GM18858 (cell line): ENCODE results near the gene FOXS1.
"Not testable (repeated sequence)": the region's sequence is repeated elsewhere in the genome, so short reads cannot be mapped to it uniquely, and the experiment has no call there.

Source experiments
- ATAC-seq: cut with Tn5 transposase; IDR thresholded peaks from one replicate; pipeline ENCODE4 v1.9.1; 2021; ENCODE audit not compliant: unreplicated experiment

Gene FOXS1

DNA sequence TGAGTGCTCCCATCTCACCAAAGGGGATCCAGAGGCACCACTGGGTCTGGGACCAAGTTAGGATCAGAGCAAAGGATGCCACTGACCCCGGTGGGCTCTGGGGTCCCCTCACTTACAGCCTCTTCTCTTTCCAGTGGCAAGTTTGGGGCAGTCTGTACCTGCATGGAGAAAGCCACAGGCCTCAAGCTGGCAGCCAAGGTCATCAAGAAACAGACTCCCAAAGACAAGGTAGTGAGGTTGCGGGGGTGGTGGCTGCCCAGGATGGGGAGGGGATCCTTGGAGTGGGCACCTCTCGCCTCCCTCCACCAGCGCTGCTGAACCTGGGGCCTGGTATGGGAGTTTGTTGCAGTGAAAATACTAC is 21.3 kb downstream of the FOXS1 start:
- no peak for ATAC-seq

DNA sequence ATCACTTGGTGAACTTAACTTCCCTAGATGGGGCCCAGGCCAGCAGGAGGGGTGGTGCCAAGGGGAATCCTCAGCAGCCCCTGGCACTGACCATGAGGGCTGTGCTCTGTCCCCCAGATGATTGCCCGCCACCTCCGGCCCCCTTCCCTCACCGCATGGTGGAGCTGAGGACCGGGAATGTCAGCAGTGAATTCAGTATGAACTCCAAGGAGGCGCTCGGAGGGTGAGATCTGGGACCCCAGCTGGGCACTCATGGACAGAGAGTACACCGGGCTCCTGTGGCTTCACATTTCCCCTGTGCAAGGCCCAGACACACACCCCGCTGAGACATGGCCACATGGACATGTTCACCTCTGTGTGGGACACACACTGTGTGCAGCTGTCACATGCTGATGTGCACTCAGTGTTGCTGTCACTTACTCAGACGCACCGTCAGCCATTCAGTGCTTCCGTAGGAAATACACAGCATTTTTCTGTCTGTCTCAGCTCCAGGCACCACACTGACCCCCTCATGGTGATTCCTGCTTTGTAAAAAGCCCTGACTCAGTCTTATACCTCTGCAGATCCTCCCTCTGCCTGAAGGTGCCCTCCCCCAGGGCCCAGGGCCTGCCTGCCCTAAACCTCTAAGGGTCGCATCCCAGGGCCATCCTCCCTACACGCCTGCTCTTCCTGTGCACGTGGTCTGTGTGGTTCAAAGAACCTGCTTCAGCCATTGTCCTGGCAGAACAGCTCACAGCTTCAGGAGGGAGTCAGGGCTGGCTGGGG is 21.9 kb downstream of the FOXS1 start:
- ATAC-seq: no peak

DNA sequence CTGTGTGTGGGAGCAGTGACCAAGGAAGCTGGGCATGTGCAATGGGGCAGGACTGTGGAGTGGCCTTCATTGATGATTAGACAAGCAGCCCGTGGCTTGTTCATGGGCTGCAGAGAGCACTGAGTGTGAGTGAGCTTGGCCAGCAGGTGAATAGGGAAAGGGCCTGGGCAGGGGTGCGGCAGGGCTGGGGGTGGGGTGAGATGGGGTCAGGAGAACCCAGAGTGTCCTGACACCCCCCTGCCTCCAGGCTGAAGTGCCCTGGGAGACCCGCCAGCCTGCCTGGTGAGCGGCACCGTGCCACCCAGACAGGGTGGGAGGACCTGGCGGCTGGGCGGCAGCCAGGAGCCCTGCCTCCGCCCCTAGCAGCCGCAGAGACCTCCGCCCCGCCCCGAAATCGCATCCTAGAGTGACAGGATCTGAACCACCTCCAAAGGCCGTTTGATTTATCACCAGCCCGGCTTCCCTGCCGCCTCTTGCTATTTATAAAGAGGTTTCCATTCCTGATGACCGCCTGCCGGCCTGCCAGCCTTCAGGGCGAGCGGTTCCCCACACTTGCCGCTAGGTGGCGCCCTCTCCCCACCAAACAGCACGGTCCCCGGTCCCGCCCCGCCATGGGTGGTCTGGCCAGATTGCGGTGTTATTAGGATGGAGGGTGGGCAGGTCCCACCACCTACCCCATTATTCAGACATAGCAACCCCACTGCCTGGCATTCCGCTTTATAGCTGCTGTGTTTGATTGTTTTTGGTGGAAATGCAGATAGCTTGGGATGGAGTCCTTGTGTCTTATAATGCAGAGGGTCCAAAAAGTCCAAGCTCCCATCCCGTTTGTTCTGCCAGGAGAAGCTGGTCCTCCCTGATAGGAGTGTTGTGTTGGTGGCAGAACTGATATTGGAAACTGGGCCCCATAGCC is 22.7 kb downstream of the FOXS1 start:
- ATAC-seq: no peak

DNA sequence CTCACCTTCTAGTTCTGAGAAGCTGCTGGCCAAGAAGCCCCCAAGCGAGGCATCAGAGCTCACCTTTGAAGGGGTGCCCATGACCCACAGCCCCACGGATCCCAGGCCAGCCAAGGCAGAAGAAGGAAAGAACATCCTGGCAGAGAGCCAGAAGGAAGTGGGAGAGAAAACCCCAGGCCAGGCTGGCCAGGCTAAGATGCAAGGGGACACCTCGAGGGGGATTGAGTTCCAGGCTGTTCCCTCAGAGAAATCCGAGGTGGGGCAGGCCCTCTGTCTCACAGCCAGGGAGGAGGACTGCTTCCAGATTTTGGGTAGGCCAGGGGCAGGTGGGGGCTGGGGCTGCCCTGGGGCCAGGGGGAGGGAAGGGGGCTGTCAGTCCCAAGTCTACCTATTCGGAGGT is 24.0 kb downstream of the FOXS1 start:
- ATAC-seq: no peak

GRCh38 chr20:31820228-31820627 is 25.2 kb downstream of the FOXS1 start:
- no peak for ATAC-seq

GRCh38 chr20:31819083-31819784 is 26.2 kb downstream of the FOXS1 start, which contains the start of gene MYLK2:
Gene MYLK2 (plus strand): TSS chr20:31819356. CDS start chr20:31819581, 225 bp downstream.
- ATAC-seq: no peak

DNA sequence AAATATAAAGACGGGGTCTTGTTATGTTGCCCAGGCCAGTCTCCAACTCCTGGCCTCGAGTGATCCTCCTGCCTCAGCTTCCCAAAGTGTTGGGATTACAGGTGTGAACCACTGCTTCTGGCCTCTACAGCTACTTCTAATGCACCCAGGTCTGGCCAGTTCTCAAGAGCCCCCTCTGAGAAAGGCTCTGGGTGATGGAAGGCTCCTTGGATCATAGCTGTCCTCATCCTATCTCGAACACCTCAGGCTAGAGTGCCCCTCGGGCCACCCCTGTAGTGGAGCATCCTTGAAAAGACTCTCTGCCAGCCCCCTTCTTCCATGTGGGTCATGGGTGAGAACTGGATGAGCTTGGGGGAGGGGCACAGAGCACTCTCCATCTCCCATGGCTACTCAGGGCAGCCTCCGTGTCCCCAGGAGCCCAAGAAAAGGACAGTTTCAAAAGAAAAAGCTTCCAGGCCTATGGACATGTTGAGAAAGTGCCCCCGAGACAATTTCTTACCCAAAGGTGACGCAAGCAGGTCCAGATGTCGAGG is 27.0 kb downstream of the FOXS1 start:
- no peak for ATAC-seq

- no peak for ATAC-seq
Measured at GRCh38 chr20:31817461-31817860, 27.9 kb downstream of the FOXS1 start.

- no peak for ATAC-seq
Measured at GRCh38 chr20:31816221-31816620, 29.2 kb downstream of the FOXS1 start.

GRCh38 chr20:31815408-31816188 is 29.8 kb downstream of the FOXS1 start:
- no peak for ATAC-seq

DNA sequence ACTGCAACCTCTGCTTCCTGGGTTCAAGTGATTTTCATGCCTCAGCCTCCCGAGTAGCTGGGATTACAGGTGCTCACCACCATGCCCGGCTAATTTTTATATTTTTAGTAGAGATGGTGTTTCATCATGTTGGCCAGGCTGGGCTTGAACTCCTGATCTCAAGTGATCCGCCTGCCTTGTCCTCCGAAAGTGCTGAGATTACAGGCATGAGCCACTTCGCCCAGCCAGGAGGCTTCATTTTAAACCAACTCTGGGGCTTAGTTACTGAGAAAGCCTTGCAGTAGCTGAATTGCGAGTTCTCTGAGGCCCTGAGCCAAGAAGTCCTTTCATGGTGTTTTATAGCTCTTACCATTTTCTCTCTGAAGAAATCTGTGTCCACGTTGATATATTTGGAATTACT is 31.3 kb downstream of the FOXS1 start:
- not testable (repeated sequence) for ATAC-seq

GRCh38 chr20:31813611-31814010 is 31.8 kb downstream of the FOXS1 start:
- ATAC-seq: no peak

DNA sequence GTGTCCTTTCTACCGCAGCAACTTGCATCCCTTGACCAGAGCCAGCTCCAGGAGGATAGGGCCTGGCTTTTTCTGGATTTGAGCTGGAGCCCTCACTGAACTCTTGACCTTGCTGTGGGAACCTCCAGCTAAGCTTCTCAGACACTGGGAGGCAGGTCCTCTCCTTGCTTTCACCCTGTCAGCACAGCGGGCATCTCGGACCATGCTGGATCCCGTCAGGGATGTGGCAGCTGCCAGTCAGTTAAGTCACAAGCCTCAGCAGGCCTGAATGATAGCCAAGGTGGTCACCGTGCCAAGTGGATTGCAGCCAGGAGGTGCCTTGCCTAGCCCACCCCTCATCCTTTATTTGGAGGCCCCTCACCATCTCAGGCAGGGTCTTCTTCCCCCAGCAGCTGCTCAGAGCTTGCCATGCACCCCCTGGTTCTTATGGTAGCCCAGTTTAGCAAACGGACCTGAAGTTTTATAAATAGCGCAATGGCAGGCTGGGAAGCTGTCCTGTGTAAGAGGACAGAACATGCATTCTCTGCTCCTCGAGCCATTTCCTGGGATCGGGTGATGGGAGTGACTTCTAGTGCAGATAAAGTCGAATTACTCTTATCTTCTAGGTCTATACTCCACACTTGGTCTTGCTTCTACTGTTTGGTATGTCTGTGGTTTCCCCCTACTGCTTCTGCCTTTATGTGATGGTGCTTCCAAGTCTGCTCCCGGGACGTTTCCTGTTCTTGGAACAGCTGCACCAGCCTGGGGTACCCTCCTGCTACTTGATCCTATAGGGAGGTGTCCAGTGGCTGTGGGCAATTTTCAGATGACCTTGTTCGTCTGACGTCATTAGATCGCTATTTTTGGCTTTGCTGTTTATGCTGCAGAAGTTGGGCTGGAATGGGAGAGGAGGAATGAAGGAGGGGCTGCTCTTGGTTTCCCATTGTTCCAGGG is 33.3 kb downstream of the FOXS1 start:
- no peak for ATAC-seq

DNA sequence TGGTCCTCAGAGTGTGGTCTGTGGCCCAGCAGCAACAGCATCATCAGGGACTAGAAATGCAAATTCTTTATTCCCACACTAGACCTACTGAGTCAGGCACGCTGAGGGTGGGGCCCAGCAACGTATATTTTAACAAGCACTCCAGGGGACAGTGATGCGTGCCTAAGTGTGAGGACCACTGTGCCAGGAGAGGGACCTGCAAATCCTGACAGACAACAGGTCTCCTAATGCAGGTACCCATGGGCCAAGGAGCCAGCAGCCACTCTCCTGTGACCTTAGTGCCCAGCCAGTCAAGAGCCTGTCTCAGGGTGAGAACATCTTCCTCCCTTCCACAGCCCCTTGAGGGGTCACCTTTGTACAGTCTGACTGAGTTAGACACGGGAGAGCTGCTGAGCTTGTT is 34.2 kb downstream of the FOXS1 start:
- no peak for ATAC-seq

DNA sequence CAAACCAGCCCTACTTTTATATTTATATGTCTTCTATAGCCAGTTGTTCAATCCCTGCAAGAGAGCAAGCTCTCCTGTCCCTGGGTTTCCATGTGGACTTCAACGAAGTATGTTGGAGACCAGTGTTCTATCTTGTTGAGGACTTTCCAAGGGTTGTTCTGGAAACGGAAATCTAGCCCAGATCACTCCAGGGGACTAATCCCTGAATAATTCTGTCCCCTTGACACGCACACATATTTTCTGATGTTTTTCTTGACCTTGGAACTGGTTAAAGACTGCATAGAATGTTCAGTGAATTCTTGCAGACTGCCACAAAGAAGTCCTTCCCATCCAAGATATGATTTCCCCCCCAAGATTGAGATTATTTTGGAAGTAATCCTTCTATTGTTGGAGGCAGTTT is 35.7 kb downstream of the FOXS1 start:
- no peak for ATAC-seq

DNA sequence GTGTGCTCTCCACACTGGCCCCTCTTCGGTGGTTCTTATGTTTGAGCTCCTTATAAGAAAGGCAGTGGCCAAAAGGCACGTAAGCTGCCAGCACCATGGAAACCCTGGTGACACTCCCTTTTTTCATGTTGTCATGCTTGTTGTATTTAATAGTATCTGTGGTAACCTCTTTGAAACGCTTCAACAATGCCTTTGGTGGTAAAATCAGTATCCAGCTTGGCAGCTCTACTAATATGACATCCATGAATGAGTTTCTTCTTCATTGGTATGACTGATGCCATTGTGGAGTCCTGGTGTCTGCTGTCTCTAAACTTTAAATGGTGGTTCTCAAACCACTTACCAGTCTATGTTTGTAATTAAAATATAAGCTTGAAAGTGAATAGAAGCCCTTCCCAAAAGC is 36.9 kb downstream of the FOXS1 start:
- no peak for ATAC-seq

- ATAC-seq: no peak
Measured at GRCh38 chr20:31806564-31807355, 38.6 kb downstream of the FOXS1 start.

GRCh38 chr20:31803552-31804291 is 41.7 kb downstream of the FOXS1 start:
- no peak for ATAC-seq
